ENCODE measurements around the gene ORM2. TPM values are rescaled to one million over a fixed set of nuclear protein-coding genes. Genes with fewer than 3 reads are reported as not detected.

Gene ORM2
- total and polyA plus RNA-seq, 2 of the 4 experiments (the other 2 are of a cell fraction) = not detected

DNA sequence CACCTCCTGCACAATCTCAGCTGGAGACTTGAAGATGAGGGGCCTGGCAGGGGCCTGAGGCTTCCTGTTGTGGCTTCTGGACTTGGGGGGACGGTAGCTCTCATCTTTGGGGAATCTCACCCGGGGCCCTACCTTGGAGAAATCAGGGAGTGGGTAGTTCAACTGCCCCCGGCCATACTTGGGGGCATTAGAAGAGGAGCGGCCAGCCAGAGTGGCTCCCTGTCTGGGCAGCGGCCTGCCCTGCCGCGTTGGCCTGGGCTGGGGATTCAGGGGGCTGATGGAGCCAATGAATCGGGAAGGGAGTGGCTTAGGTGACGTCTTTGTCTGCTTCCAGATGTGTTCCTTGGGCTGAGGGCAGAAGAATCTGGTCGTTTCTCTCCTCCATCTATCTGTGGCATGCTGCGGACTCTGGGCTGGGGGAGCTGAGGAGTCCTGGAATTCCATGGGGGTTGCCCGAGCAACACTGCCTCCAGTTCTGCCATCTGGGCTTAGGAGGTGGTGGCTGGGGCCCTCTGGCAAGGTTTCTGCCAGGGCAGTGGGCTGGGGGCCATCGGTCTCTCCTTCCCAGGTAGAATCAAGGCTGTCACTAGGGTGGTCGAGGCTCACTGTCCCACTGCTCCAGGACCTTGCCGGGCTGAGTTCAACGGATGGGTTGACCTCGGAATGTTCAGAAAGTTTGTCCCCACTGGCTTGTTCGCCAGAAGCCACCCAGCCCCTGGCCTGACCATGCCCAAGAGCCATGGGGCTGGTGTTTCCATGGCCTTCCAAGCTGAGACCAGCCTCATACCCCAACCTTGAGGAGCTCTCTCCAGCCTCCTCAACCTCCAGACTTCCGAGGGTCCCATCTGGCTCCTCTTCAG, 47.1 kb downstream of the ORM2 start:
- no peak overlapping the region for H3K23ac ChIP-seq (ENCODE audit: low read depth, low read length)
- H2BK120ac ChIP-seq (ENCODE audit: low read depth, low read length) = no peak overlapping the region; the same call in 1 of the 2 replicates
- H3K9me3 ChIP-seq (ENCODE audit: control insufficient read depth, insufficient read depth, low read length) = no peaks in the 10 kb centered on the region
- dilution Hi-C loops (cut with HindIII; ENCODE audit: low sequenced_read_pairs, unreplicated experiment) = no loop called here
- H3K4me3 ChIP-seq (ENCODE audit: insufficient read depth, low read depth, low read length) = no peak overlapping the region
- ChIA-PET POLR2A (ENCODE audit: unreplicated experiment) (no interaction called here), CTCF (no interaction called here)
- no peak overlapping the region for H3K56ac ChIP-seq (ENCODE audit: extremely low read depth, insufficient read depth, low read length)
- no peak overlapping the region for H3K9ac ChIP-seq (ENCODE audit: low read depth, low read length)
- H4K20me1 ChIP-seq (ENCODE audit: insufficient read depth, low read length) = peaks cover 6% of the 10 kb centered on the region; the same call in 1 of the 2 replicates
- in situ Hi-C loops (cut with MboI; ENCODE audit: low sequenced_read_pairs) = no loop called here
- peaks cover 9% of the 10 kb centered on the region for H3K9me1 ChIP-seq (ENCODE audit: insufficient read depth, low read length)
- no peak overlapping the region for H2AFZ ChIP-seq (replicated peaks; ENCODE audit: low read length, poor library complexity)
- H3K4me1 ChIP-seq (ENCODE audit: control insufficient read depth, insufficient read depth, low read length) = no peaks in the 10 kb centered on the region
- no peak overlapping the region for H3K4ac ChIP-seq (ENCODE audit: low read depth, low read length)
- peaks cover 42% of the 10 kb centered on the region for H3K36me3 ChIP-seq (ENCODE audit: control insufficient read depth, insufficient read depth, low read length)
- no peak overlapping the region for H2BK15ac ChIP-seq (ENCODE audit: low read depth, low read length)
- peaks cover 13 to 14% of the 10 kb centered on the region in 2 experiments for H3K79me1 ChIP-seq (ENCODE audit: low read depth in 1 of 2, low read length in 2 of 2)
- H3K4me2 ChIP-seq (ENCODE audit: low read depth, low read length) = no peak overlapping the region
- no peak overlapping the region for H4K8ac ChIP-seq (ENCODE audit: low read depth in 2 of 2, low read length in 2 of 2)
- H2AK9ac ChIP-seq (replicated peaks; ENCODE audit: low read depth, low read length, poor library complexity) = no peak overlapping the region
- no peak overlapping the region for H3K27ac ChIP-seq (ENCODE audit: insufficient read depth, low read length)
- BruUV-seq (replicated peaks) = no TSS peak
- no peak overlapping the region for H2BK5ac ChIP-seq (ENCODE audit: low read depth, low read length, poor library complexity, severe bottlenecking)
- DNase-seq (no peak), ATAC-seq (ENCODE audit: low read depth) (no peak)
- H2AK5ac ChIP-seq (ENCODE audit: low read depth, low read length) = no peak overlapping the region
- H4K91ac ChIP-seq (ENCODE audit: insufficient read depth, low read depth, low read length) = no peak overlapping the region
- no peak overlapping the region for H3K14ac ChIP-seq (replicated peaks; ENCODE audit: low read depth, low read length)
- intact Hi-C loops (cut with micrococcal nuclease) = no loop called here
- 96% methylated on average over 4 of the region's 19 CpGs; no CpG with 5 or more reads in 1 of the 2 experiments for WGBS, 2 experiments (ENCODE audit: extremely low coverage in 2 of 2, insufficient read length in 1 of 2)
- H3K27me3 ChIP-seq (ENCODE audit: control insufficient read depth, insufficient read depth, low read length) = no peaks in the 10 kb centered on the region
- H4K5ac ChIP-seq (ENCODE audit: low read depth, low read length) = no peak overlapping the region
- H2BK20ac ChIP-seq (ENCODE audit: low read depth, low read length) = no peak overlapping the region
- no peak overlapping the region for H3K18ac ChIP-seq (ENCODE audit: low read depth, low read length)
- TF ChIP-seq NFE2L2 (IDR thresholded peaks at IDR 0.05; ENCODE audit: low read depth, low read length) = no peak
- TF ChIP-seq RFX5 (IDR thresholded peaks at IDR 0.05; ENCODE audit: low read depth, low read length) = no peak
- no peak for TF ChIP-seq BHLHE40 (IDR thresholded peaks at IDR 0.05; ENCODE audit: low read depth, low read length)
- no peak for TF ChIP-seq CEBPB (IDR thresholded peaks at IDR 0.05; ENCODE audit: low read depth, low read length)
- no peak for TF ChIP-seq POLR2A (IDR thresholded peaks at IDR 0.05; ENCODE audit: low read depth, low read length)
- TF ChIP-seq, protein P1, sequence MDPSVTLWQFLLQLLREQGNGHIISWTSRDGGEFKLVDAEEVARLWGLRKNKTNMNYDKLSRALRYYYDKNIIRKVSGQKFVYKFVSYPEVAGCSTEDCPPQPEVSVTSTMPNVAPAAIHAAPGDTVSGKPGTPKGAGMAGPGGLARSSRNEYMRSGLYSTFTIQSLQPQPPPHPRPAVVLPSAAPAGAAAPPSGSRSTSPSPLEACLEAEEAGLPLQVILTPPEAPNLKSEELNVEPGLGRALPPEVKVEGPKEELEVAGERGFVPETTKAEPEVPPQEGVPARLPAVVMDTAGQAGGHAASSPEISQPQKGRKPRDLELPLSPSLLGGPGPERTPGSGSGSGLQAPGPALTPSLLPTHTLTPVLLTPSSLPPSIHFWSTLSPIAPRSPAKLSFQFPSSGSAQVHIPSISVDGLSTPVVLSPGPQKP (IDR thresholded peaks at IDR 0.05; ENCODE audit: borderline replicate concordance, low read depth, low read length) = no peak
- TF ChIP-seq MXI1 (IDR thresholded peaks at IDR 0.05; ENCODE audit: borderline replicate concordance, low read depth, low read length) = no peak
- TF ChIP-seq RCOR1 (IDR thresholded peaks at IDR 0.05; ENCODE audit: insufficient replicate concordance, low read length) = no peak
- no peak for TF ChIP-seq MAZ (IDR thresholded peaks at IDR 0.05; ENCODE audit: borderline replicate concordance, low read depth, low read length)
- TF ChIP-seq RAD21 (IDR thresholded peaks at IDR 0.05; ENCODE audit: low read length) = no peak
- TF ChIP-seq CHD1 (IDR thresholded peaks at IDR 0.05; ENCODE audit: low read depth, low read length) = no peak
- no peak for TF ChIP-seq USF2 (IDR thresholded peaks at IDR 0.05; ENCODE audit: low read depth, low read length)
- TF ChIP-seq CTCF (conservative IDR thresholded peaks at IDR 0.05; ENCODE audit: low read depth, low read length) = no peak
- TF ChIP-seq FOS (IDR thresholded peaks at IDR 0.05; ENCODE audit: low read depth, low read length) = no peak
- no peak for TF ChIP-seq SMC3 (IDR thresholded peaks at IDR 0.05; ENCODE audit: low read depth, low read length)

Measured in IMR-90 (cell line).